Measurements from ENCODE around the gene RNU4-1. TPM values are rescaled to one million over a fixed set of nuclear protein-coding genes. Genes with fewer than 3 reads are reported as not detected.

Gene RNU4-1
- total and polyA plus RNA-seq, 9 of the 15 experiments (the other 6 are each of a cell fraction or from before 2014, with no cell fraction given): under 0.01 to 19,719 (median 3,563) TPM; not detected in 4

DNA sequence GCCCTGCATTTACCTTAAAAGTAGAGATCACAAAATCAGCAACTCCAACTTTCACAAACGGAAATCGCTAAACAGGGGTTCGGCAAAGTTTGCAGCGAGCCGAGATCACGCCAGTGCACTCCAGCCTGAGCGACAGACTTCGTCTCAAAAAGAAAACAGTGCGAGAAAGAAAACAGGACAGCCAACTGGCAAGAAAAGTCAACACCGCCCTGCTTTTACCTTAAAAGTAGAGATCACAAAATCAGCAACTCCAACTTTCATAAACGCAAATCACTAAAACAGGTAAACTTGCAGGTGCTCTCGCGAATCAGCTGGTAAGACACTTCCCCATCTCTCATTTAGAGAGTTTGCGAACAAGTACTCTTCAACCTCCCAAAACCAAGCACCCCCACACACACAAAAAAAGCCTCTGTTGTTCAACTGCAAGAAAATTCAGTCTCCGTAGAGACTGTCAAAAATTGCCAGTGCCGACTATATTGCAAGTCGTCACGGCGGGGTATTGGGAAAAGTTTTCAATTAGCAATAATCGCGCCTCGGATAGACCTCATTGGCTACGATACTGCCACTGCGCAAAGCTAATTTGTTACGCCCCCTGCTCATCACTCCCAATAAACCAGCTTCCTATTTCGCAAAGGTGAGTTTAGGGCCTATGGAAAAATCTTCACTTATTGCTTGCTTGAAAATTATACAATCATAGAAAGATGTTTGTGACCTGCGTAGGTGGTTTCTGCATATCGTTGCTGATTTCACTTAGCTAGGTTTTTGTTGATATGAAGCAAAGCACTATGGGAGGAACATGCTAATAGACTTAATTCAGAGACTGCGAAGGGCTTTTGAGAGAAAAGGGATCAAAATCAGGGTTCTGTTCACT is at the start of gene RNU4-1 (continued):
- TF ChIP-seq TFAM (CRISPR knock-in tag; conservative IDR thresholded peaks at IDR 0.05): no peak
- peak; percentile 69 for TF ChIP-seq CREM (IDR thresholded peaks at IDR 0.05; ENCODE audit: low read depth)
- TF ChIP-seq CTBP1 (IDR thresholded peaks at IDR 0.05; ENCODE audit: borderline replicate concordance): peak; percentile 31
- TF ChIP-seq SP1 (CRISPR knock-in tag; IDR thresholded peaks at IDR 0.05): 0 out of 2 replicates have a peak, but pooled peaks have one; percentile 48
- no peak for TF ChIP-seq ATF2 (CRISPR knock-in tag; IDR thresholded peaks at IDR 0.05)
- peak; percentile 99 for TF ChIP-seq POLR2AphosphoS2 (IDR thresholded peaks at IDR 0.05; ENCODE audit: low read length)
- TF ChIP-seq, protein P1, sequence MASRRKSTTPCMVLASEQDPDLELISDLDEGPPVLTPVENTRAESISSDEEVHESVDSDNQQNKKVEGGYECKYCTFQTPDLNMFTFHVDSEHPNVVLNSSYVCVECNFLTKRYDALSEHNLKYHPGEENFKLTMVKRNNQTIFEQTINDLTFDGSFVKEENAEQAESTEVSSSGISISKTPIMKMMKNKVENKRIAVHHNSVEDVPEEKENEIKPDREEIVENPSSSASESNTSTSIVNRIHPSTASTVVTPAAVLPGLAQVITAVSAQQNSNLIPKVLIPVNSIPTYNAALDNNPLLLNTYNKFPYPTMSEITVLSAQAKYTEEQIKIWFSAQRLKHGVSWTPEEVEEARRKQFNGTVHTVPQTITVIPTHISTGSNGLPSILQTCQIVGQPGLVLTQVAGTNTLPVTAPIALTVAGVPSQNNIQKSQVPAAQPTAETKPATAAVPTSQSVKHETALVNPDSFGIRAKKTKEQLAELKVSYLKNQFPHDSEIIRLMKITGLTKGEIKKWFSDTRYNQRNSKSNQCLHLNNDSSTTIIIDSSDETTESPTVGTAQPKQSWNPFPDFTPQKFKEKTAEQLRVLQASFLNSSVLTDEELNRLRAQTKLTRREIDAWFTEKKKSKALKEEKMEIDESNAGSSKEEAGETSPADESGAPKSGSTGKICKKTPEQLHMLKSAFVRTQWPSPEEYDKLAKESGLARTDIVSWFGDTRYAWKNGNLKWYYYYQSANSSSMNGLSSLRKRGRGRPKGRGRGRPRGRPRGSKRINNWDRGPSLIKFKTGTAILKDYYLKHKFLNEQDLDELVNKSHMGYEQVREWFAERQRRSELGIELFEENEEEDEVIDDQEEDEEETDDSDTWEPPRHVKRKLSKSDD (conservative IDR thresholded peaks at IDR 0.05; ENCODE audit: low read length): 0 out of 2 replicates have a peak, but pooled peaks have one; percentile 34
- peak in 1 of 2 experiments; percentile 74 for TF ChIP-seq TBL1XR1 (IDR thresholded peaks at IDR 0.05; ENCODE audit: low read length in 2 of 2)
- no peak for TF ChIP-seq FIP1L1 (IDR thresholded peaks at IDR 0.05; ENCODE audit: low read depth, low read length, poor library complexity, severe bottlenecking)
- no peak for TF ChIP-seq ZNF695 (CRISPR knock-in tag; IDR thresholded peaks at IDR 0.05)
- peak; percentile 75 to 79 for TF ChIP-seq NRF1 (conservative IDR thresholded peaks at IDR 0.05 in 1 of 2, IDR thresholded peaks at IDR 0.05 in 1 of 2)
- TF ChIP-seq GATAD2B (IDR thresholded peaks at IDR 0.05; ENCODE audit: borderline replicate concordance): 0 out of 2 replicates have a peak, but pooled peaks have one; percentile 64
- peak; percentile 92 to 94; a peak in 2 of 4 replicates for TF ChIP-seq SIN3A (IDR thresholded peaks at IDR 0.05; ENCODE audit: borderline replicate concordance in 2 of 2, control insufficient read depth in 1 of 2, low read depth in 2 of 2, low read length in 2 of 2)
- no peak for TF ChIP-seq OTX1 (CRISPR knock-in tag; IDR thresholded peaks at IDR 0.05)
- peak; percentile 97 for TF ChIP-seq RBM39 (optimal IDR thresholded peaks at IDR 0.05; ENCODE audit: low read depth, low read length)
- TF ChIP-seq KLF16 (IDR thresholded peaks at IDR 0.05): peak; percentile 48; the same call in 1 of the 2 replicates
- no peak; the same call in 1 of the 2 replicates for TF ChIP-seq DDX20 (tag; IDR thresholded peaks at IDR 0.05; ENCODE audit: low read depth)
- no peak; the same call in 1 of the 2 replicates for TF ChIP-seq BCOR (IDR thresholded peaks at IDR 0.05)
- TF ChIP-seq, protein P2, sequence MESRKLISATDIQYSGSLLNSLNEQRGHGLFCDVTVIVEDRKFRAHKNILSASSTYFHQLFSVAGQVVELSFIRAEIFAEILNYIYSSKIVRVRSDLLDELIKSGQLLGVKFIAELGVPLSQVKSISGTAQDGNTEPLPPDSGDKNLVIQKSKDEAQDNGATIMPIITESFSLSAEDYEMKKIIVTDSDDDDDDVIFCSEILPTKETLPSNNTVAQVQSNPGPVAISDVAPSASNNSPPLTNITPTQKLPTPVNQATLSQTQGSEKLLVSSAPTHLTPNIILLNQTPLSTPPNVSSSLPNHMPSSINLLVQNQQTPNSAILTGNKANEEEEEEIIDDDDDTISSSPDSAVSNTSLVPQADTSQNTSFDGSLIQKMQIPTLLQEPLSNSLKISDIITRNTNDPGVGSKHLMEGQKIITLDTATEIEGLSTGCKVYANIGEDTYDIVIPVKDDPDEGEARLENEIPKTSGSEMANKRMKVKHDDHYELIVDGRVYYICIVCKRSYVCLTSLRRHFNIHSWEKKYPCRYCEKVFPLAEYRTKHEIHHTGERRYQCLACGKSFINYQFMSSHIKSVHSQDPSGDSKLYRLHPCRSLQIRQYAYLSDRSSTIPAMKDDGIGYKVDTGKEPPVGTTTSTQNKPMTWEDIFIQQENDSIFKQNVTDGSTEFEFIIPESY (CRISPR knock-in tag; IDR thresholded peaks at IDR 0.05): no peak
- TF ChIP-seq CCAR2 (IDR thresholded peaks at IDR 0.05; ENCODE audit: low read depth, low read length): no peak
- TF ChIP-seq RFX5 (IDR thresholded peaks at IDR 0.05; ENCODE audit: low read depth, low read length): peak; percentile 71; the same call in 1 of the 2 replicates
- no peak for TF ChIP-seq ZNF780A (CRISPR knock-in tag; IDR thresholded peaks at IDR 0.05)
- no peak for TF ChIP-seq ZBTB7A (IDR thresholded peaks at IDR 0.05; ENCODE audit: borderline replicate concordance, control insufficient read depth, low read depth, low read length)
